HL-60 (cell line): ENCODE results near the gene SHANK2.

Source experiments
- CTCF ChIP-seq: IDR thresholded peaks from one replicate; pipeline ENCODE4 v1.5.1; 2011; ENCODE audit warnings: low read length, control low read depth, inconsistent platforms; ENCODE audit not compliant: insufficient read depth
- GABPA ChIP-seq: IDR thresholded peaks from 2 replicates; pipeline ENCODE4 v1.6.1; 2012; ENCODE audit warnings: low read depth

DNA sequence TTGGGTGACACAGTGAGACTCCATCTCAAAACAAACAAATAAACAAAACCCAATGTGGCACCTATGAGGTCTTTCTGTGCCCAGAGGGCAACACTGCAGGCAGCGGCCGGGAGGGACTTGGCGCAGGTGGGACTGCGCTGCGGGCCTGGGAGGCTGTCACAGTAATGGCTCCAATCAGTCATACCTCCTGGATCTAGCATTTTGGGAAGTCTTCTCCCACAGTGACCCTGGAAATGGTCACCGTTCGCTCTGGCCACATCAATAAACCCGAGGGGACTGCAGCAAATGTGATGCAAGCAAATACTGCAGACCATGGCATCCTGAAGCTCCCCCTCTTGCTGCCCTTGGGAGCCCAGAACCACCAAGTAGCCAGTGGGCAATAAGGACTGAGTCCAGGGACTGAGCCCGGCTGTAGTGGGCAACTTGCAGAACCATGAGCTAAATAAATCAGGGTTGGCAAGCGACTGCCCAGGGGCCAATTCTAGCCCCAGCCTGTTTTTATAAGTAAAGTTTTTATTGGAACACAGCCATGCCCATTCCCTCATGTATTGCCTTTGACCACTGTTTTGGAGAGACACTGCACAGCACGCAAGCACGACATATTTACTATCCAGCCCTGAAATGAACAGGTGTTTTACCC, 15.4 kb downstream of the SHANK2 start:
- TF ChIP-seq CTCF (no peak), GABPA (no peak)
